Germinal center (tissue), 1 donor: Measurements from ENCODE around the gene PRKN.
"Not testable (repeated sequence)": the region's sequence is repeated elsewhere in the genome, so short reads cannot be mapped to it uniquely, and the experiment has no call there.

Experiments
- DNase-seq: peaks from one replicate; pipeline ENCODE4 v3.0.0; 2012; ENCODE audit warnings: mixed read lengths, low spot score

PRKN gene

GRCh38 chr6:162532283-162533008 is 195.1 kb downstream of the PRKN start:
- DNase-seq, result no peak

GRCh38 chr6:162531391-162531790 is 196.2 kb downstream of the PRKN start:
- not testable (repeated sequence) for DNase-seq

- no peak for DNase-seq
Observed at GRCh38 chr6:162528538-162528937, 199.0 kb downstream of the PRKN start.

- DNase-seq, result no peak
Observed at GRCh38 chr6:162526960-162527359, 200.6 kb downstream of the PRKN start.

GRCh38 chr6:162525181-162525580 is 202.4 kb downstream of the PRKN start:
- no peak for DNase-seq

GRCh38 chr6:162512744-162513143 is 214.8 kb downstream of the PRKN start:
- no peak for DNase-seq

- DNase-seq, result no peak
Observed at GRCh38 chr6:162497389-162497788, 230.2 kb downstream of the PRKN start.

- DNase-seq, result no peak
Observed at GRCh38 chr6:162493917-162494316, 233.6 kb downstream of the PRKN start.

- DNase-seq, result no peak
Observed at GRCh38 chr6:162491637-162492036, 235.9 kb downstream of the PRKN start.

- no peak for DNase-seq
Observed at GRCh38 chr6:162489101-162489976, 238.2 kb downstream of the PRKN start.

- no peak for DNase-seq
Observed at GRCh38 chr6:162488444-162488843, 239.1 kb downstream of the PRKN start.

- no peak for DNase-seq
Observed at GRCh38 chr6:162485464-162485863, 242.1 kb downstream of the PRKN start.

- DNase-seq, result no peak
Observed at GRCh38 chr6:162481938-162482337, 245.6 kb downstream of the PRKN start.

GRCh38 chr6:162481320-162481719 is 246.2 kb downstream of the PRKN start:
- DNase-seq, result no peak

- no peak for DNase-seq
Observed at GRCh38 chr6:162478192-162478671, 249.3 kb downstream of the PRKN start.

GRCh38 chr6:162474722-162475121 is 252.8 kb downstream of the PRKN start:
- DNase-seq, result no peak

GRCh38 chr6:162471842-162472241 is 255.7 kb downstream of the PRKN start:
- no peak for DNase-seq

- DNase-seq, result no peak
Observed at GRCh38 chr6:162468326-162468725, 259.2 kb downstream of the PRKN start.

- no peak for DNase-seq
Observed at GRCh38 chr6:162467679-162468078, 259.9 kb downstream of the PRKN start.

- no peak for DNase-seq
Observed at GRCh38 chr6:162463576-162463975, 264.0 kb downstream of the PRKN start.

- no peak for DNase-seq
Observed at GRCh38 chr6:162459985-162460384, 267.6 kb downstream of the PRKN start.

- no peak for DNase-seq
Observed at GRCh38 chr6:162450358-162450757, 277.2 kb downstream of the PRKN start.

- DNase-seq, result no peak
Observed at GRCh38 chr6:162448294-162448693, 279.3 kb downstream of the PRKN start.
